Activated naive CD4-positive, alpha-beta T cell treated with Interleukin-2 at 50 U/mL for 16 hours (primary cell): ENCODE results near the gene AQP7.
"Not testable (repeated sequence)": the region's sequence is repeated elsewhere in the genome, so short reads cannot be mapped to it uniquely, and the experiment has no call there.

ENCODE experiments used
- DNase-seq: peaks from one replicate; pipeline ENCODE4 v3.0.0-alpha.2; 2020

AQP7 gene

DNA sequence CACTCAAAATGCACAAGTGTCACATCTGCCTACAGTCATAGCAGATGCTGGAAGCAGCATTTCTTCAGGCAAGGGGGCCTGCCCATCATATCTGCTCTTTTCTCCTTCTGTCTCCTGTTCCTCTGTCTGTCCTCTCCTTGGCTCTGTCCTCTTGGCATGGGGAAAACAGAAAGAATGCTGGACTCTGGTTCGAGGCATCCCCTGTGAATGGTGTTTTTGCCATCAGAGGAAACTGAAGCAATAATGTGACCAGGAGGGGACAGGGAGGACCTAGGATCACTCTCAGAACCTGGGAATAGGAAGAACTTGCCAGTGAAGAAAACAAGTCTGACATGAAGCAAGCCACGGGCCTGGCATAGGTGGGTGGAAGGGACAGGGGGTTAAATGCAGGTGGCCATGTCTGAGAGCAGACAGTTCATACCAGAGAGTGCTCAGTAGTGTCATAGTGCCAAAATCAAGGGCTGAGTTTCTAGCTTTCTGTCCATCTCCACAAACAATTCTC is 35.3 kb downstream of the AQP7 start:
- no peak for DNase-seq

DNA sequence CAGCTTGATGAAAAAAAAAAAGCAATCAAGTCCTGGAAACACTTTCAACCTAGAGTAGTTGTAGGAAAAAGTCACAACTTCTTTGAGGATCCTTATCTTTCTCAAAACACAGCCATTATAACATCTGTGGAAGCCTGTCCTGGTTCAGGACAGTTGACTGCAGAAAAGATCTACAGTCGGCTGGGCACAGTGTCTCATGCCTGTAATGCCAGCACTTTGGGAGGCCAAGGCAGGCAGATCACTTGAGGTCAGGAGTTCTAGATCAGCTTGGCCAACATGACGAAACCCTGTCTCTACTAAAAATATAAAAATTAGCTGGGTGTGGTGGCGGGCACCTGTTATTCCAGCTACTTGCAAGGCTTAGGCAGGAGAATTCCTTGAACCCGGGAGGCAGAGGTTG is 37.6 kb downstream of the AQP7 start:
- DNase-seq = not testable (repeated sequence)

DNA sequence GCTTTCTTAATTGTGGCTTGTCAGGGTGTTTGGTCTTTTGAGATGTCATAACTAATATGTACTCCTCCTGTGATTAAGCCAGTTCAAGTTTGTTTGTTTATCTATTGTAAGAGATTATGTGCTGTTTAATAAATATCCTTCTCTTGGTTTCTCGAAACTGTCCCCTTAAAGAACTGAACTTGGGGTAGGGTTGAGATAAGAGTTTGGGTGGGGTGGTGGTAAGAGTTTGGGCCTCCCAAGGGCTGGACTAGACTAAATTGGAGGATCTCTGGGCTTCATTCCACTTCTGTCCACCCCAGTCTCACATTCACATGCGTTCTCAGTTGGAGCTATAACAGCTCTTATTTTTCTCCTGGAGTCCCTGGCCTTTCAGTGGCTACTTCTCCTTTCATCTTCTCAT is 38.2 kb downstream of the AQP7 start:
- DNase-seq = no peak

DNA sequence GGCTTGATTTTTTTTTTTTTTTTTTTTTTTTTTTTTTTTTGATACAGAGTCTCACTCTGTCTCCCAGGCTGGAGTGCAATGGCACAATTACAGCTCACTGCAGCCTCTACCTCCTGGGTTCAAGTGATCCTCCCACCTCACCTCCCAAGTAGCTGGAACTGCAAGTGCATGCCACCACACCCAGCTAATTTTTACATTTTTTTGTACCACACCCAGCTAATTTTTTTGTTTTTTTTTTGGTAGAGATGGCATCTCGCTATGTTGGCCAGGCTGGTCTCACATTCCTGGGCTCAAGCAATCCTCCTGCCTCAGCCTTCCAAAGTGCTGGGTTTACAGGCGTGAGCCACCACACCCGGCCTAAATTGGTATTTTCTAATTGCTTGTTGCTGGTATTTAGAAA is 43.7 kb downstream of the AQP7 start:
- not testable (repeated sequence) for DNase-seq

DNA sequence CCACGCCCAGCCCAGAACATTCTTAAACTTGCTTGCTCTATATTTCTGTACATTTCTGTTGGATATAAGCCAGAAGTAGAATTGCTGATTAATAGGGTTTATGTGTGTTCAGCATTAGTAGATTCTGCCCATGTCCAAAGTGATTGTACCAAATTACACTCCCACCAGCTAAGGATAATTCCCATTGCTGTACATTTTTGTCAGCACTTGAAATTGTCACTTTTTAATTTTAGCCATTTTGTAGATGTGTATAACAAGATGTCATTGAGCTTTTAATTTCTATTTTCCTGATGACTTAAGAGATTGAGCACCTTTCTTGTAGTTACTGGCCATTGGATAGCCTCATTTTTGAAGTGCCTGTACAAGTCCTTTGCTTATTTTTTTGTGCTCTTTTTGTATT is 46.4 kb downstream of the AQP7 start:
- no peak for DNase-seq

DNA sequence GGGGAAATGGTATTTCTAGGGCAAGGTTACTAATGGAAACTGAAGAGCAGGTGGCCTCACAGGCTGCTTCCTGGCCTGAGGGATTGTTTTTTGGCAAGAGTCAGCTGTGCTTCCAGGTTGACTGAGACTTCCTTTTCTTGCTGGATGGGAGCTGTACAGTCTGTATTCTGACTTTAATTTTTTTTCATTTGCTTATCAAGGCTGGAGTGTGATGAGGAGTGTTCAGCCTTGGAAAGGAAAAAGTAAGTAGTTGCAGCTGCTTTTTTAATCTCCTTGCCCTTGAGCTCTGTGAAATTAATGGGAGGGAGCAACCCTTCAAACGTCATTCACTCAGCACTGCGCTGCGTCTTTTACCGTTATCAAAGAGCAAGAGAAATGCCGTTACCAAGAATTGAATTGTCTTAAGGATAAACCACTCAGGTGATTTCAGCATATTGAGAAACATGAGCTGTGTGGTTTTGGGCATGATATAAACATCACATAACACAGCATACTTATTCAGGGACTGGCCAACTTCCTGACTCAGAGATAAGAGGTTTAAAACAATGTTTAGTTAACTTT is 47.6 kb downstream of the AQP7 start:
- no peak for DNase-seq

DNA sequence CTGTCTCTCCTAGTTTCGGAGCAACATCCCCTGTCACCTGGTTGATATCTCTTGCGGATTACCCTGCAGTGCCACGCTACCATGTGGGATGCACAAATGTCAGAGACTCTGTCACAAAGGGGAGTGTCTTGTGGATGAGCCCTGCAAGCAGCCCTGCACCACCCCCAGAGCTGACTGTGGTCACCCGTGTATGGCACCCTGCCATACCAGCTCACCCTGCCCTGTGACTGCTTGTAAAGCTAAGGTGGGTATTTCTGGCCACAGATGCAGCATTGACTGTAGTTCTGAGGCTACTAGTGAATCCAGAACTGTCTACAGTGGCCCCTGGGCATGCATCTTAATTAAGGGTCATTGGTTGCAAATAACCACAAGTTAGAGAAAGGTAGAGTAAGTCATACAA is 50.8 kb downstream of the AQP7 start:
- no peak for DNase-seq

DNA sequence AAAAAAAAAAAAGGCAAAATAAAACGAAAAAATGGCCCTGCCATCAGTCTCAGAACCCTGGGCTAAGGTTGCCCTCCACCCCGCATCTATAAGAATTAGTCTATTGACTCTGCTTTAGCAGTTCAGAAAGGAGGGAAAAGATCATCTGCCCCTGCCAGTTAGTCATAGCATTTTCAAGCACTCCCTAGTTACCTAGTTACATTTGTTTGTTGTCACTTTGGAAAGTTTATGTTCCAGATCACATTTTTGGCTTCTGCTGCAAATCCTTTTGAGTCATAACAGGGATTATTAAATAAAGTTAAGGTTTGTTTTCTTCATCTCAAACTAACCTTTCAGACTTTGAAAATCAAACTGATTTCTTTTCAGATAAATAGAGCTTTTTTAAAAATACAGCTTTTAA is 52.1 kb downstream of the AQP7 start:
- DNase-seq = no peak

DNA sequence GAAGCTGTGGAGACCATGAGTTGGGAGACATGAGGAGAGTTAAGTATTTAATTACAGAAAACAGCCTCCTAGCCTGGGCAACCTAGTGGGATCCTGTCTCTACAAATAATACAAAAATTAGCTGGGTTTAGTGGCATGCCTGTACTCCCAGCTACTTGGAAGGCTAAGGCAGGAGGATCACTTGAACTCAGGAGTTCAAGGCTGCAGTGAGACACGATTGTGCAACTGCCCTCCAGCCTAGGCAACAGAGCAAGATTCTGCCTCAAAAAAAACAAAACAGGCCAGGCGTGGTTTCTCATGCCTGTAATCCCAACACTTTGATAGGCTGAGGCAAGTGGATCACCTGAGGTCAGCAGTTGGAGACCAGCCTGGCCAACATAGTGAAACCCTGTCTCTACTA is 52.6 kb downstream of the AQP7 start:
- no peak for DNase-seq

DNA sequence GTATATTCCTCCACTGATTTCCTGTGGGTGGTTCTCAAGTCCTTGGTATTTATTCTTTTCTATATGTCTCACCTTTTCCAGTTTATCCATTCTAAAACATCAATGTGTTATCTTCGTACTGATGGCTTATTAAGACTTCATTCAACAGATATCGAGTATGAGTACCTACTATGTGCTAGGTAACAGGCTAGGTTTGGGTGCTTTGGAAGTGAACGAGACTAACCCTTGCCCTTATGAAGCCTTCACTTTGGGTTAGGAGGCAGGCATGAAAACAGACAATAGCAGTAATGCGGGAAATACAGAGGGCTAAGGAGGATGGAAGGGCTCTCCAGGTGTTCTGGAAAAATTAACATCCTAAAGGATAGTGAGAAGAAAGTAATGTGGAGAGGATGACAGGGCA is 53.4 kb downstream of the AQP7 start:
- no peak for DNase-seq

DNA sequence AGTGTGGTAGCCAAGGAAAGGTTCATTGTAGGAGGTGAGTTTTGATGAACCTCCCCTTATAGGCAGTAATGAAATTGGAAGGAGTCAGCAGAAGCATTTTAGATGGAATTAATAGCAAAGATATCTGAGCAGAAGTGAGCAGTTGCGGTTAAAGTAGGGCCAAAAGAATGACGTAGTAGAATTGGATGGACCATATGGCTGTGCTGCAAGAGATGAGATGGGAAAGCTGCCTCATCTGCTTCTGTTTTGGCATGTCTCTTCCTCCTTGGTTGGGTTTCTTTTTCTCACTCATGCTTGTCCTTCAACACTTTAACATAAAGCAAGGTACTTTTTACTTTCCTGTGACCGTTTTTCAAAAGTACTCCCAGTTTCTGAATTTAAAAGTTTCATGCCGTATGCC is 55.8 kb downstream of the AQP7 start:
- no peak for DNase-seq

DNA sequence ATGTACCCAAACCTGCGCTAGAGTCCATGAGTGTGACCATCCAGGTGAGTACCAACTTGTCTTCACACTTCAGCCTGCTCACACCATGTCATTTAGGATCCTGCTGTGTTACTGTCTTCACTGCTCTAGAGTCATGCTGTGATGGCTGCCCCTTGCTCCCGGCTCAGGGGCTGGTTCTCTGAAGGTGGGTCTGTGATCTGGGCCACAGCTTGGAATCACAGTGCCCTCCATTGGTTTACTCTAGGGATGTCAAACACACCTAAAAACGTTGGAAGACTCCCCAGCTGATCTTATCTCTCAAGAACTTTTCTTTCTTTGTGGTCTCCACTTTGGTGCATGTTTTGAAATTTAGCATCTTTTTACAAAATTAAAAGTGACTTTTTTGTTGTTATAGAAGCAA is 58.2 kb downstream of the AQP7 start:
- DNase-seq = no peak

DNA sequence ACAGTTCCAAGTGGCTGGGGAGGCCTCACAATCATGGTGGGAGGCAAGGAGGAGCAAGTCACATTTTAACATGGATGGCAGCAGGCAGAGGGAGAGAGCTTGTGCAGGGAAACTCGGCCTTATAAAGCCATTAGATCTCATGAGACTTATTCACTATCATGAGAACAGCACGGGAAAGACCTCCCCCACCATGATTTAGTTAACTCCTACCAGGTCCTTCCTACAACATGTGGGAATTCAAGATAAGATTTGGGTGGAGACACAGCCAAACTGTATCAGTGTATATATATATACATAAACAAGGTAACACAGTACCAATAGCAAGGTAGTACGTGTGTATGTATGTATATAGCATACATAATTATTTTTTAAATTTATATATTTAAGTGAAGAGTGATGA is 61.2 kb downstream of the AQP7 start:
- no peak for DNase-seq

DNA sequence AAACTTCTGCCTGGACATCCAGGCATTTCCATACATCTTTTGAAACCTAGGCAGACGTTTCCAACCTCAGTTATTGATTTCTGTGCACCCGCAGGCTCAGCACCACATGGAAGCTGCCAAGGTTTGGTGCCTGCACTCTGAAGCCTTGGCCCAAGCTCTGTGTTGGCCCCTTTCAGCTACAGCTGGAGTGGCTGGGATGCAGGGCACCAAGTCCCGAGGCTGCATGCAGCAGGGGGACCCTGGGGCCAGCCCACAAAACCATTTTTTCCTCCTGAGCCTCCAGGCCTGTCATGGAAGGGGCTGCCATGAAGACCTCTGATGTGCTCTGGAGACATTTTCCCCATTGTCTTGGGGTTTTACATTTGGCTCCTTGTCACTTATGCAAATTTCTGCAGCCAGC is 62.2 kb downstream of the AQP7 start:
- DNase-seq = no peak
